Measurements from ENCODE around the gene INAFM1. TPM values are rescaled to one million over a fixed set of nuclear protein-coding genes. Genes with fewer than 3 reads are reported as not detected.

The INAFM1 gene
- total RNA-seq, 4 donors from 2014 or later = 7.2 to 17.2 (median 9.6) TPM

DNA sequence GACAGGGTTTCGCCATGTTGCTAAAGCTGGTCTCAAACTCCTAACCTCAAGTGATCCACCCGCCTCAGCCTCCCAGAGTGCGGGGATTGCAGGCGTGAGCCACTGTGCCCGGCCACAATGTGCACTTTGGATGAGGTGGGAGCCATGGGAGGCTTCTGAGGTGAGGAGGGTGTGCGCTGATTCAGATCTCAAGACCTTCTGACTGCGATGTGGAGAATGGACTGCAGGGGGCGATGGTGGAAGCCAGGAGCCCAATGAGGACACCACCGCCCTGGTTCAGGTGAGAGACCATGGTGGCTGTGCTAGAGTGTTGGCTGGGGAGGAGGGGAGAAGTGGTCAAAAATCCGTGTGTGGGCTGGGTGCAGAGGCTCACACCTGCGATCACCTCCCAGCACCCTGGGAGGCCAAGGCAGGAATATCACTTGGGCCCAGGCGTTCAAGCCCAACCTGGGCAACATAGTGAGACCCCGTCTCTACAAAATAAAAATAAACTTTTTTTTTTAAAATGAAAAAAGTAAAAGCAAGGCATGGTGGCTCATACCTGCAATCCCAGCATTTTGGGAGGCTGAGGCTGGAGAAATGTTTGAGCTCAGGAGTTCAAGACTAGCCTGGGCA, 5.6 kb downstream of the INAFM1 start:
- peak; percentile 55 for DNase-seq

GRCh38 chr19:47283405-47284059, 8.8 kb downstream of the INAFM1 start:
- DNase-seq = no peak
- in situ Hi-C loops (cut with MboI; ENCODE audit: low pct_ligation_motif_present in 1 of 4, low pct_unique_long_range_greater_than_20kb in 1 of 4, low sequenced_read_pairs in 3 of 4) = loop anchor here in 3 of 4 donors (25.0 kb wide), 3 partner anchors 104 to 429 kb away; partner anchors contain the start of genes EHD2 (in 2 of the 3) and MEIS3 (in 1 of the 3)
- no peak for TF ChIP-seq POLR2A (IDR thresholded peaks at IDR 0.05)
- TF ChIP-seq EP300 (IDR thresholded peaks at IDR 0.05; ENCODE audit: low read depth) = no peak
- TF ChIP-seq POLR2AphosphoS5 (IDR thresholded peaks at IDR 0.05) = no peak
- TF ChIP-seq, protein P1, sequence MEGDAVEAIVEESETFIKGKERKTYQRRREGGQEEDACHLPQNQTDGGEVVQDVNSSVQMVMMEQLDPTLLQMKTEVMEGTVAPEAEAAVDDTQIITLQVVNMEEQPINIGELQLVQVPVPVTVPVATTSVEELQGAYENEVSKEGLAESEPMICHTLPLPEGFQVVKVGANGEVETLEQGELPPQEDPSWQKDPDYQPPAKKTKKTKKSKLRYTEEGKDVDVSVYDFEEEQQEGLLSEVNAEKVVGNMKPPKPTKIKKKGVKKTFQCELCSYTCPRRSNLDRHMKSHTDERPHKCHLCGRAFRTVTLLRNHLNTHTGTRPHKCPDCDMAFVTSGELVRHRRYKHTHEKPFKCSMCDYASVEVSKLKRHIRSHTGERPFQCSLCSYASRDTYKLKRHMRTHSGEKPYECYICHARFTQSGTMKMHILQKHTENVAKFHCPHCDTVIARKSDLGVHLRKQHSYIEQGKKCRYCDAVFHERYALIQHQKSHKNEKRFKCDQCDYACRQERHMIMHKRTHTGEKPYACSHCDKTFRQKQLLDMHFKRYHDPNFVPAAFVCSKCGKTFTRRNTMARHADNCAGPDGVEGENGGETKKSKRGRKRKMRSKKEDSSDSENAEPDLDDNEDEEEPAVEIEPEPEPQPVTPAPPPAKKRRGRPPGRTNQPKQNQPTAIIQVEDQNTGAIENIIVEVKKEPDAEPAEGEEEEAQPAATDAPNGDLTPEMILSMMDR (IDR thresholded peaks at IDR 0.05) = no peak
- WGBS, 2 donors (ENCODE audit: low coverage in 1 of 2) = 77% methylated on average over 10 of the region's 10 CpGs; no CpG with 5 or more reads in 1 of the 2 donors
- no peaks in the 10 kb centered on the region for H3K9me3 ChIP-seq
- H3K4me1 ChIP-seq = no peaks in the 10 kb centered on the region
- H3K36me3 ChIP-seq = no peaks in the 10 kb centered on the region
- H3K27me3 ChIP-seq = no peaks in the 10 kb centered on the region
- intact Hi-C loops (cut with DNase I; ENCODE audit: low total_unique reads) = no loop called here
- H3K27ac ChIP-seq = no peak overlapping the region
- no peak overlapping the region for H3K4me3 ChIP-seq

More for the DNA sequence above, 5.6 kb downstream of the INAFM1 start:
- in situ Hi-C loops (cut with MboI; ENCODE audit: low pct_ligation_motif_present in 1 of 4, low pct_unique_long_range_greater_than_20kb in 1 of 4, low sequenced_read_pairs in 3 of 4) = loop anchor here in 3 of 4 donors (25.0 kb wide), 3 partner anchors 107 to 432 kb away; partner anchors contain the start of genes EHD2 (in 2 of the 3) and MEIS3 (in 1 of the 3)
- TF ChIP-seq EP300 (IDR thresholded peaks at IDR 0.05; ENCODE audit: low read depth) = no peak
- TF ChIP-seq, protein P1 (IDR thresholded peaks at IDR 0.05) = peak; percentile 30 to 50 (median 37)
- 84 to 89% methylated on average over 3 to 13 of the region's 13 CpGs for WGBS, 2 donors (ENCODE audit: low coverage in 1 of 2)
- intact Hi-C loops (cut with DNase I; ENCODE audit: low total_unique reads) = no loop called here
- Histone ChIP-seq H3K9me3 (no peaks in the 10 kb centered on the region), H3K4me3 (no peak overlapping the region), H3K4me1 (peaks cover 0 to 16% (median 14%) of the 10 kb centered on the region in 4 donors), H3K27me3 (no peaks in the 10 kb centered on the region), H3K36me3 (no peaks in the 10 kb centered on the region), H3K27ac (peak overlapping the region in 3 of 4 donors; percentile 56 to 81 (median 57))

DNA sequence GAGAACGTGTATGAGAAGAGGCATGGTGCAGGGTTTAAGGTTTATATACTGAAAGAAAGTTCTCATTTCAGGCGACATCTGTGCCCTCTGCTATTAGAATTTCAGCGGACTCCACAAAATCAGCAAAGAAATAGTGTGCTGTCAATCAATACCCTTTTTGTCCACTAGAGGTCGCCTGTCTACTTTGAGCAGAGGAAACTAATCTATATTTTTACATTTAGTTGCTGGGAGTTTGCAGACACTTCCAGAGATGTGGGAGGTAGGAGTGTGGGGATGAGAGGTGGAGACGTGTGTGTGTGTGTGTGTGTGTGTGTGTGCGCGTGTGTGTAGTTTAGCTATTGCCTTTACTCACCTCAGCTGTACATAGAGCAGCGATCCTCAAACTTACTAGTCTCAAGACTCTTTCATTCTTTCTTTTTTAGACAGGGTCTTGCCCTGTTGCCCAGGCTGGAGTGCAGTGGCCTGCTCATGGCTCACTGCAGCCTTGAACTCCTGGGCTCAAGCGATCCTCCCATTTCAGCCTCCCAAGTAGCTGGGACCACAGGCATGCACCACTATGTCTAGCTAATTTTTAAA, 9.7 kb downstream of the INAFM1 start:
- DNase-seq = no peak

More for the DNA sequence above, 9.7 kb downstream of the INAFM1 start:
- Histone ChIP-seq H3K4me3 (no peak overlapping the region), H3K27me3 (no peaks in the 10 kb centered on the region), H3K36me3 (no peaks in the 10 kb centered on the region), H3K4me1 (peaks cover 2 to 8% (median 5%) of the 10 kb centered on the region in 4 donors), H3K27ac (no peak overlapping the region), H3K9me3 (no peaks in the 10 kb centered on the region)
- in situ Hi-C loops (cut with MboI; ENCODE audit: low pct_ligation_motif_present in 1 of 4, low pct_unique_long_range_greater_than_20kb in 1 of 4, low sequenced_read_pairs in 3 of 4) (loop anchor here in 3 of 4 donors (25.0 kb wide), 3 partner anchors 103 to 428 kb away; partner anchors contain the start of genes EHD2 (in 2 of the 3) and MEIS3 (in 1 of the 3)), intact Hi-C loops (cut with DNase I; ENCODE audit: low total_unique reads) (no loop called here)
- no peak for TF ChIP-seq EP300 (IDR thresholded peaks at IDR 0.05; ENCODE audit: low read depth)
- TF ChIP-seq, protein P1 (IDR thresholded peaks at IDR 0.05) = peak; percentile 85 to 97 (median 92)
- 0 to 33% methylated on average over 3 to 9 of the region's 9 CpGs for WGBS, 2 donors (ENCODE audit: low coverage in 1 of 2)

All from transverse colon (tissue), 4 donors.